ENCODE measurements around the gene SSH3.

The SSH3 gene

DNA sequence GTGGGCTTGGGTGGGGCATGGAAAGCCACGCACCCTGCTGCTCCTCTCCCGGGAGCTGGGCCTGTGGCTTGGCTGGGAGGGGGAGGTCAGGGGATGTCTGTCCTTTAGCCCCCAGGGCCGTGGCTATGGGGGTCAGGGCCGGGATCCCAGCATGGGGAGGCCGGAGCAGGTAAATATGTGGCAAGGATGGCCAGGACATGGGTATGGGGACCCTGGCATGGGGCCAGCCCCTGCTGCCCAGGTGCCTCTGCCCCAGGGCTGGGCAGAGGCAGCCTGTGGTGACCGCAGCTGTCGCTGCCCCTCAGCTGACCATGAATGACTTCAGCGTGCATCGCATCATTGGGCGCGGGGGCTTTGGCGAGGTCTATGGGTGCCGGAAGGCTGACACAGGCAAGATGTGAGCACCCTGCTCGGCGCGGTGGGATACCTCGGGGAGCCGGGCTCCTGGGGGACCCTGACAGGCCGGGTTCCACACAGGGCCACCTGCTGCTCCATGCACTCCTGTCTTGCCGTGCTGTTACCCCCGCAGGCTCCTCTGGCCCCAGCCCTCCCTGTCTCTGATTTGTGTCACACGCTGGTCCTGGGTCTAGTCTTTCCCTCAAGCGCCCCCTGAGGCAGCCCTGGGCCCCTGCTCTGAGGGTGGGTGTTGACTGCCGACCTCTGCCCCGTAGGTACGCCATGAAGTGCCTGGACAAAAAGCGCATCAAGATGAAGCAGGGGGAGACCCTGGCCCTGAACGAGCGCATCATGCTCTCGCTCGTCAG, 22.4 kb upstream of the SSH3 start:
- DNase-seq = no peak

GRCh38 chr11:67281552-67282150, 21.7 kb upstream of the SSH3 start:
- no peak for DNase-seq

GRCh38 chr11:67282155-67282875, 21.0 kb upstream of the SSH3 start:
- no peak for DNase-seq

GRCh38 chr11:67282876-67283371, 20.4 kb upstream of the SSH3 start:
- no peak for DNase-seq

- no peak for DNase-seq
These were observed 19.8 kb upstream of the SSH3 start for GRCh38 chr11:67283481-67283963.

DNA sequence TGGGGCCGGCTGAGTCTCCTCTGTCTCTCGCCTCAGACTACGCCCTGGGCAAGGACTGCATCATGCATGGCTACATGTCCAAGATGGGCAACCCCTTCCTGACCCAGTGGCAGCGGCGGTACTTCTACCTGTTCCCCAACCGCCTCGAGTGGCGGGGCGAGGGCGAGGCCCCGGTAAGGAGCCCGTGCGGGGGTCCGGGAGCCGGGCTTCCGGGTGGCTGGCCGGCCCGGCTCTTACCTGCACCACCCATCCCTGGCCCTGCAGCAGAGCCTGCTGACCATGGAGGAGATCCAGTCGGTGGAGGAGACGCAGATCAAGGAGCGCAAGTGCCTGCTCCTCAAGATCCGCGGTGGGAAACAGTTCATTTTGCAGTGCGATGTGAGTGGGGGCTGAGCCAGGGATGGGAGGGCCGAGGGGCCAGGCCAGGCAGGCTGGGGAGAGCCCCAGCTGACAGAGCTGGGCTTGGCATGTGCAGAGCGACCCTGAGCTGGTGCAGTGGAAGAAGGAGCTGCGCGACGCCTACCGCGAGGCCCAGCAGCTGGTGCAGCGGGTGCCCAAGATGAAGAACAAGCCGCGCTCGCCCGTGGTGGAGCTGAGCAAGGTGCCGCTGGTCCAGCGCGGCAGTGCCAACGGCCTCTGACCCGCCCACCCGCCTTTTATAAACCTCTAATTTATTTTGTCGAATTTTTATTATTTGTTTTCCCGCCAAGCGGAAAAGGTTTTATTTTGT, 18.4 kb upstream of the SSH3 start:
- DNase-seq = no peak

DNA sequence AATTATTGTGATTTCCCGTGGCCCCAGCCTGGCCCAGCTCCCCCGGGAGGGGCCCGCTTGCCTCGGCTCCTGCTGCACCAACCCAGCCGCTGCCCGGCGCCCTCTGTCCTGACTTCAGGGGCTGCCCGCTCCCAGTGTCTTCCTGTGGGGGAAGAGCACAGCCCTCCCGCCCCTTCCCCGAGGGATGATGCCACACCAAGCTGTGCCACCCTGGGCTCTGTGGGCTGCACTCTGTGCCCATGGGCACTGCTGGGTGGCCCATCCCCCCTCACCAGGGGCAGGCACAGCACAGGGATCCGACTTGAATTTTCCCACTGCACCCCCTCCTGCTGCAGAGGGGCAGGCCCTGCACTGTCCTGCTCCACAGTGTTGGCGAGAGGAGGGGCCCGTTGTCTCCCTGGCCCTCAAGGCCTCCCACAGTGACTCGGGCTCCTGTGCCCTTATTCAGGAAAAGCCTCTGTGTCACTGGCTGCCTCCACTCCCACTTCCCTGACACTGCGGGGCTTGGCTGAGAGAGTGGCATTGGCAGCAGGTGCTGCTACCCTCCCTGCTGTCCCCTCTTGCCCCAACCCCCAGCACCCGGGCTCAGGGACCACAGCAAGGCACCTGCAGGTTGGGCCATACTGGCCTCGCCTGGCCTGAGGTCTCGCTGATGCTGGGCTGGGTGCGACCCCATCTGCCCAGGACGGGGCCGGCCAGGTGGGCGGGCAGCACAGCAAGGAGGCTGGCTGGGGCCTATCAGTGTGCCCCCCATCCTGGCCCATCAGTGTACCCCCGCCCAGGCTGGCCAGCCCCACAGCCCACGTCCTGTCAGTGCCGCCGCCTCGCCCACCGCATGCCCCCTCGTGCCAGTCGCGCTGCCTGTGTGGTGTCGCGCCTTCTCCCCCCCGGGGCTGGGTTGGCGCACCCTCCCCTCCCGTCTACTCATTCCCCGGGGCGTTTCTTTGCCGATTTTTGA, 17.5 kb upstream of the SSH3 start:
- no peak for DNase-seq

- DNase-seq = no peak
These were observed 16.6 kb upstream of the SSH3 start for GRCh38 chr11:67286621-67287333.

- no peak for DNase-seq
These were observed 15.8 kb upstream of the SSH3 start for GRCh38 chr11:67287355-67288197.

- DNase-seq = no peak
These were observed 15.2 kb upstream of the SSH3 start for GRCh38 chr11:67288198-67288451.

GRCh38 chr11:67288452-67289225, 14.7 kb upstream of the SSH3 start:
- peak; percentile 85 for DNase-seq

- peak; percentile 80 for DNase-seq
These were observed 14.1 kb upstream of the SSH3 start, which contains the start of gene ANKRD13D for GRCh38 chr11:67289226-67289650. ANKRD13D (plus strand) TSS chr11:67289303; CDS start chr11:67289461, 158 bp downstream.

DNA sequence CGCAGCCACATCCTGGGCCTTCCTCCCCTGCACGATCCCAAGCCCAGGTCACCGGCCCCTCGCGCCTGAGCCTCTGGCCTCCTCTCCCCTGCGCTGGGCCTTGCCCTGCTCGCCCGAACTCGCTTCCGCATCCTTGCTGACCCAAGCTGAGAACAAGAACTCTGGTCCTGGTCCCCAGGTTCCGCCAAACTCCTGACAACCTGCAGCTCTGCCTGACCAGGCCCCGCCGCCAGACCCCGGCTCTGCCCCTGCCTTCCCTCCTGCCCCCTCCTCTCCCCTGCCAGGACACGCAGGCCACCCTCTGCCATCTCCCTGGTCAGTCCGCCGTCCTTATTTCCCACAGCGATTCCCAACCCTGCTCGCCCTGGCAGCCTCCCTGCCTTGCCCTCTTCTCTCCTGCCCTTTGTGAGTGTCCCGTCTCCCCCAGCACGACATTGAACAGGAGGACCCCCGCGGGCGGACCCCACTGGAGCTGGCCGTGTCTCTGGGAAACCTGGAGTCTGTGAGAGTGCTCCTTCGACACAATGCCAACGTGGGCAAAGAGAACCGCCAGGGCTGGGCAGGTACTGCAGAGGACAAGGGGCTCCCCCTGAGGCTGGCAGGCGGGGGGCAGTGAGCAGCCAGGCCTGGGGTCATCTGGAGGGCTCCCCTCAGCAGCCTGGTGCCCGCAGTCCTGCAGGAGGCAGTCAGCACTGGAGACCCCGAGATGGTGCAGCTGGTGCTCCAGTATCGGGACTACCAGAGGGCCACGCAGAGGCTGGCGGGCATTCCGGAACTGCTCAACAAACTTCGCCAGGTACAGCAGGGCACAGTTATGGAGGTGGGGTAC, 13.5 kb upstream of the SSH3 start:
- DNase-seq = no peak

GRCh38 chr11:67290801-67291200, 12.5 kb upstream of the SSH3 start:
- no peak for DNase-seq

DNA sequence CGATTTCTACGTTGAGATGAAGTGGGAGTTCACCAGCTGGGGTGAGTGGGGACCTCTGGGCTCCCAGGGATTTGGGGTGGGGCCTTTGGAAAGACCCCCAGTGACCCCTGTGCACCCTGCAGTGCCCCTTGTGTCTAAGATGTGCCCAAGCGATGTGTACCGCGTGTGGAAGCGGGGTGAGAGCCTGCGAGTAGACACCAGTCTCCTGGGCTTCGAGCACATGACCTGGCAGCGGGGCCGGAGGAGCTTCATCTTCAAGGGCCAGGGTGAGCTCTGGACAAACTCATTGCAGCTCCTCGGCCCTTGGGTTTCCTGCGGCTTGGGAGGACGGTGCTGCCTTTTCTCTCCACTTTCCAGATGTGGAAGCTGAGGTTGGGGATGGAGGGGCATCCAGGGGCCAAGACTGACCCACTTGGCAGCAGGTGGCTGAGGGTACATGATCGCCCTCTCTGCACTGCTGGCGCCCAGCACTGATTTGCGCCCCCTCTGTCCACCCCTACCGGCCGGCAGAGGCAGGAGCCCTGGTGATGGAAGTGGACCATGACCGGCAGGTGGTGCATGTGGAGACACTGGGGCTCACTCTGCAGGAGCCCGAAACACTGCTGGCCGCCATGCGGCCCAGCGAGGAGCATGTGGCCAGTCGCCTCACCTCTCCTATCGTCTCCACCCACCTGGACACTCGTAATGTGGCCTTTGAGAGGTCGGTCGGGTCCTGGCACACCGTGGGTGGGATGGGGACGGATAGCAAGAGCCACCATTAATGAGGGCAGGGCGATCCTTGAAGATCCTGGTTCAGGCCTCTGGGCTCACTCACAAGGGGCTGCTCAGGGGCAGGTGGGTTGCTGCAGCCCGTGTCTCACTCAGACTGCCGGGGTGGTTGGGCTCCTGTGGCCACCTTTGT, 11.6 kb upstream of the SSH3 start:
- DNase-seq = no peak

DNA sequence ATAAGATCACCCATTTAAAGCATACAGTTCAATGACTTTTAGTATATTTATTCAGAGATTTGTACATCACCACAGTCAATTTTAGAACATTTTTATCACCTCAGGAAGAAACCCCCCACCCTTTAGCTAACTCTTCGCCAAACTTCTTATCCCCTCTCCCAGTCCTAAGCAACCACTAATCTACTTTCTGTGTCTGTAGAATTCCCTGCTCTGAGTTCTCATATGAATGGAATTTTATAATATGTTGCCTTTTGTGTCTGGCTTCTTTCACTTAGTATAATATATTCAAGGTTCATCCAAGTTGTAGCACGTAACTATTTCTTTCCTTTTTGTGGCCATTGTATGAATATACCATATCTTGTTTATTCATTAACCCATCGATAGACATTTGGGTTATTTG, 10.7 kb upstream of the SSH3 start:
- DNase-seq = no peak

DNA sequence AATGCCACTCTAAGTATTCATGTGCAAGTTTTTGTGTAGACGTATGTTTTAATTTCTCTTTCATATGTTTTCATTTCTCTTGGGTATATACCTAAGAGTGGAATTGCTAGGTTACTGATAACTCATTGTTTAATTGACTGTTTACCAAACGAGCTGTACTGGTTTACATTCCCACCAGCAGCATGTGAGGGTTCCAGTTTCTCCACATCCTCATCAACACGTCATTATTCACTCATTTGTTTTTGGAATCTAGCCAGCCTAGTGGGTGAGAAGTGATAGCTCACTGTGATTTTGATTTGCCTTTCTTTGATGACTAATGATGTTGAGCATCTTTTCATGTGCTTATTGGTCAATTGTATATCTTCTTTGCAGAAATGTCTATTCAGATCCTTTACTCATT, 10.2 kb upstream of the SSH3 start:
- no peak for DNase-seq

All from NCI-H510A (cell line).